ENCODE data around the gene AKAP6.
"Not testable (repeated sequence)": the region's sequence is repeated elsewhere in the genome, so short reads cannot be mapped to it uniquely, and the experiment has no call there.

AKAP6 gene

GRCh38 chr14:32785585-32785984 is 456.5 kb downstream of the AKAP6 start:
- in situ Hi-C loops (cut with MboI; ENCODE audit: low sequenced_read_pairs) = no loop called here

GRCh38 chr14:32786886-32787285 is 457.8 kb downstream of the AKAP6 start:
- in situ Hi-C loops (cut with MboI; ENCODE audit: low sequenced_read_pairs) = no loop called here

GRCh38 chr14:32793033-32793432 is 463.9 kb downstream of the AKAP6 start:
- in situ Hi-C loops (cut with MboI; ENCODE audit: low sequenced_read_pairs) = not testable (repeated sequence)

GRCh38 chr14:32800320-32800719 is 471.2 kb downstream of the AKAP6 start:
- in situ Hi-C loops (cut with MboI; ENCODE audit: low sequenced_read_pairs) = no loop called here

GRCh38 chr14:32802295-32802694 is 473.2 kb downstream of the AKAP6 start:
- in situ Hi-C loops (cut with MboI; ENCODE audit: low sequenced_read_pairs) = no loop called here

GRCh38 chr14:32805979-32806378 is 476.9 kb downstream of the AKAP6 start:
- in situ Hi-C loops (cut with MboI; ENCODE audit: low sequenced_read_pairs) = no loop called here

GRCh38 chr14:32808644-32809043 is 479.5 kb downstream of the AKAP6 start:
- in situ Hi-C loops (cut with MboI; ENCODE audit: low sequenced_read_pairs) = no loop called here

GRCh38 chr14:32809255-32809654 is 480.2 kb downstream of the AKAP6 start:
- in situ Hi-C loops (cut with MboI; ENCODE audit: low sequenced_read_pairs) = no loop called here

GRCh38 chr14:32813401-32813800 is 484.3 kb downstream of the AKAP6 start:
- in situ Hi-C loops (cut with MboI; ENCODE audit: low sequenced_read_pairs) = no loop called here

GRCh38 chr14:32814721-32815120 is 485.6 kb downstream of the AKAP6 start:
- in situ Hi-C loops (cut with MboI; ENCODE audit: low sequenced_read_pairs) = no loop called here

GRCh38 chr14:32816588-32816987 is 487.5 kb downstream of the AKAP6 start:
- in situ Hi-C loops (cut with MboI; ENCODE audit: low sequenced_read_pairs) = no loop called here

GRCh38 chr14:32817780-32818179 is 488.7 kb downstream of the AKAP6 start:
- in situ Hi-C loops (cut with MboI; ENCODE audit: low sequenced_read_pairs) = no loop called here

GRCh38 chr14:32818581-32818980 is 489.5 kb downstream of the AKAP6 start:
- in situ Hi-C loops (cut with MboI; ENCODE audit: low sequenced_read_pairs) = no loop called here

- in situ Hi-C loops (cut with MboI; ENCODE audit: low sequenced_read_pairs) = no loop called here
Observed at GRCh38 chr14:32820181-32820580, 491.1 kb downstream of the AKAP6 start.

- in situ Hi-C loops (cut with MboI; ENCODE audit: low sequenced_read_pairs) = no loop called here
Observed at GRCh38 chr14:32820682-32821081, 491.6 kb downstream of the AKAP6 start.

- in situ Hi-C loops (cut with MboI; ENCODE audit: low sequenced_read_pairs) = no loop called here
Observed at GRCh38 chr14:32821964-32822653, 493.0 kb downstream of the AKAP6 start.

GRCh38 chr14:32823706-32824105 is 494.6 kb downstream of the AKAP6 start:
- in situ Hi-C loops (cut with MboI; ENCODE audit: low sequenced_read_pairs) = no loop called here

GRCh38 chr14:32824195-32824594 is 495.1 kb downstream of the AKAP6 start:
- in situ Hi-C loops (cut with MboI; ENCODE audit: low sequenced_read_pairs) = no loop called here

- in situ Hi-C loops (cut with MboI; ENCODE audit: low sequenced_read_pairs) = no loop called here
Observed at GRCh38 chr14:32825058-32825457, 496.0 kb downstream of the AKAP6 start.

- in situ Hi-C loops (cut with MboI; ENCODE audit: low sequenced_read_pairs) = no loop called here
Observed at GRCh38 chr14:32826404-32827082, 497.4 kb downstream of the AKAP6 start.

- in situ Hi-C loops (cut with MboI; ENCODE audit: low sequenced_read_pairs) = no loop called here
Observed at GRCh38 chr14:32827514-32827913, 498.4 kb downstream of the AKAP6 start.

GRCh38 chr14:32835924-32836323 is 506.8 kb downstream of the AKAP6 start:
- in situ Hi-C loops (cut with MboI; ENCODE audit: low sequenced_read_pairs) = no loop called here

- in situ Hi-C loops (cut with MboI; ENCODE audit: low sequenced_read_pairs) = no loop called here
Observed at GRCh38 chr14:32841698-32842097, 512.6 kb downstream of the AKAP6 start.
